ENCODE results near the gene UBE2I.

GRCh38 chr16:1361685-1362360, 52.4 kb downstream of the UBE2I start:
- TF ChIP-seq CTCF (IDR thresholded peaks at IDR 0.05) (no peak), POLR2A (IDR thresholded peaks at IDR 0.05) (no peak)
